ENCODE measurements around the gene C2CD4A.

DNA sequence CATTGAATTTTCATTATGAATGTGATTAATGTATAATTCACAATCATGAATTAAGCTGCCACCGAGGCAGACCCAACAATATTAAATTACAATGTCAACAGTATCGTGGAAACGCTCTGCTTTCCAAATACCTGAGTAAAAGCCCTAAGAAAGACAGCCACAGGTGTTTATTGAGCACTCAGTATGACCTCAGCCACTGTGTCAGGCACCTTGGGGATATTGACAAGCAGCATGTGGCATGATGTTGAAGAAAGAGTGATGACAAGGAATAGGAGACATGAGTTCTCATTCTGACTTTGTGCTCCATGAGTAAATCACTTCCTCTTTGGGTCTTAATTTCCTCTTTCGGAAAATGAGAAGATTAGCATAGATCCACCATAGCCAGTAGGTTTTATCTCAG is 12.8 kb downstream of the C2CD4A start:
- TF ChIP-seq, protein P1, sequence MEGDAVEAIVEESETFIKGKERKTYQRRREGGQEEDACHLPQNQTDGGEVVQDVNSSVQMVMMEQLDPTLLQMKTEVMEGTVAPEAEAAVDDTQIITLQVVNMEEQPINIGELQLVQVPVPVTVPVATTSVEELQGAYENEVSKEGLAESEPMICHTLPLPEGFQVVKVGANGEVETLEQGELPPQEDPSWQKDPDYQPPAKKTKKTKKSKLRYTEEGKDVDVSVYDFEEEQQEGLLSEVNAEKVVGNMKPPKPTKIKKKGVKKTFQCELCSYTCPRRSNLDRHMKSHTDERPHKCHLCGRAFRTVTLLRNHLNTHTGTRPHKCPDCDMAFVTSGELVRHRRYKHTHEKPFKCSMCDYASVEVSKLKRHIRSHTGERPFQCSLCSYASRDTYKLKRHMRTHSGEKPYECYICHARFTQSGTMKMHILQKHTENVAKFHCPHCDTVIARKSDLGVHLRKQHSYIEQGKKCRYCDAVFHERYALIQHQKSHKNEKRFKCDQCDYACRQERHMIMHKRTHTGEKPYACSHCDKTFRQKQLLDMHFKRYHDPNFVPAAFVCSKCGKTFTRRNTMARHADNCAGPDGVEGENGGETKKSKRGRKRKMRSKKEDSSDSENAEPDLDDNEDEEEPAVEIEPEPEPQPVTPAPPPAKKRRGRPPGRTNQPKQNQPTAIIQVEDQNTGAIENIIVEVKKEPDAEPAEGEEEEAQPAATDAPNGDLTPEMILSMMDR (IDR thresholded peaks at IDR 0.05) = no peak
- TF ChIP-seq POLR2A (IDR thresholded peaks at IDR 0.05) = no peak
